NCI-H1092 (cell line): Measurements from ENCODE around the gene MED22.
"Not testable (repeated sequence)": the region's sequence is repeated elsewhere in the genome, so short reads cannot be mapped to it uniquely, and the experiment has no call there.

ENCODE experiments used
- DNase-seq: peaks from one replicate; lab custom pipeline; 2025; lab: John Stamatoyannopoulos, UW

MED22 gene

GRCh38 chr9:133334888-133335287 lies 13.0 kb downstream of the MED22 start:
- not testable (repeated sequence) for DNase-seq

GRCh38 chr9:133334161-133334560 lies 13.8 kb downstream of the MED22 start:
- no peak for DNase-seq

GRCh38 chr9:133333566-133333965 lies 14.4 kb downstream of the MED22 start:
- DNase-seq, result no peak

- no peak for DNase-seq
Observed at GRCh38 chr9:133333011-133333410, 14.9 kb downstream of the MED22 start.

DNA sequence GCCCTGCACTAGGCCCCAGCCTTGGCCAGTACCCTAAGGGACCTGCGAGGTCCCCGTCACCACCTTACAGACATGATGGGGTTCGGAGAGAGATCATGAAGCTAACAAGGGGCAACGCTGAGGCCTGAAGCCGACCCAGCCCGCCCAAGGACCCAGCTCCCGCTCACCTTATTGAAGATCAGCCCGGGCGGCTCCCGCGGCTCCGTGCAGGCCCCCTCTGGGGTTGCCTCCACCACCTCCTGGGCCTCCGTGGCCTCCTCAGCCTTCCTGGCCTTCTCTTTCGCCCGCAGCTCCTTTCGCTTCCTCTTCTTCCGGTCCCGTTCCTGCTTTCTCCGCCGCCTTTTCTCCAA lies 15.6 kb downstream of the MED22 start:
- DNase-seq, result no peak

- no peak for DNase-seq
Observed at GRCh38 chr9:133331641-133332380, 16.1 kb downstream of the MED22 start.

GRCh38 chr9:133331221-133331620 lies 16.7 kb downstream of the MED22 start:
- DNase-seq, result no peak

DNA sequence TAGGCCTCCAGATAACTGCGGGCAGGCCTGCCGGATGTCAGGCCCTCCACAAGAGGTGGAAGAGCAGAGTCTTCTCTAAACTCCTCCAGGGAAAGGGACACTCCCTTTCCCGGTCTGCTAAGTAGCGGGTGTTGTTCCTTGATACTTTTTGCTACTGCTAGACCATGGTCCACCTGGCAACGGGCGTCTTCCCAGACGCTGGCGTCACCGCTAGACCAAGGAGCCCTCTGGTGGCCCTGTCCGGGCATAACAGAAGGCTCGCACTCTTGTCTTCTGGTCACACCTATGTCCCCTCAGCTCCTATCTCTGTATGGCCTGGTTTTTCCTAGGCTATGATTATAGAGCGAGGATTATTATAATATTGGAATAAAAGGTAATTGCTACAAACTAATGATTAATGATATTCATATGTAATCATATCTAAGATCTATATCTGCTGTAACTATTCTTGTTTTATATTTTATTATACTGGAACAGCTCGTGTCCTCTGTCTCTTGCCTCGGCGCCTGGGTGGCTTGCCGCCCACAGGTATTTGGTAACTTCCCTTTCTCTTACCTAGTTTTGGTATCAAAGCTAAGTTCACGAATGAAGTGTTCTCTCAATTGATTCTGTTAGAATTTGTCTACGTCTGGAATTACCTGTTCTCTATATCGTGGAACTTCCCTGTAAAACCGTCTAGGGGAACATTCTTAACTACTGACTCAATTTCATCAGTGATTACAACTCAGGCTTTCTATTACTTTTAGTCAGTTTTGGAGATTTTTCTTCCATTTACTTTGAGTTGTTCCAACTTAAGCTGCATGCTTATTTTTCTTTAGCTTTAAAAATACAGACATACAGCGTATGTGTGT lies 18.4 kb downstream of the MED22 start:
- not testable (repeated sequence) for DNase-seq

DNA sequence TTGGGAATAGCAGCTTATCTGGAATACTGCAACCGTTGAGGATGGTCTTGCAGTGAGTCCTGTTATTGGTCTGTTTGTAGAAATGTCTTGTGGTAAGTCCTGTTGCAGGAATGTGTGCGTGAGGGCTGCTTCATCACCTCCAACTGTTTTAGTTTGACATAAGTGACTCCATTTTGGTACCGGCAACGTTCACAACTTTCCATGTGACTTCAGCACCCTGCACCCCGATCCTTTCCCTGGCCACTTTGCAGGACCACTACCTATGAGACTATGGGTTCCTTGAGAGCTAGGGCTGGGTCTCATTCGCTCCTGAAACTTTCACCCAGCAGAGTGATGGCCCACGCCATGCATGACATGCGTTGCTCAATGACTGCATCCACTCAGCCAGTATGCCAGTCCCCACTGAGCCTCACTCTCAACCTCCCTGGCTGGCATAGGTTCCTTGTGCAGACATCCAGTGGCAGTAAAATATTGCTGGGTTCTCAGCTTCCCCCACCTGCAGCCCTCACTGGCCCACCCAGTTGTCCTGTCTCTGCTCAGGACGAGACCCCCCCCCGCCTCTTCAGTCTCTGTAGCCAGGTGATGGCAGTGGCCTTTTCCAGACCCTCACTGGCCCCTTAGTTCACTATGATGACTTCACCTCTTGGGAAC lies 20.0 kb downstream of the MED22 start:
- no peak for DNase-seq

GRCh38 chr9:133327021-133327420 lies 20.9 kb downstream of the MED22 start:
- DNase-seq, result not testable (repeated sequence)

GRCh38 chr9:133323991-133324703 lies 23.8 kb downstream of the MED22 start:
- no peak for DNase-seq

GRCh38 chr9:133323211-133323610 lies 24.7 kb downstream of the MED22 start:
- no peak for DNase-seq

DNA sequence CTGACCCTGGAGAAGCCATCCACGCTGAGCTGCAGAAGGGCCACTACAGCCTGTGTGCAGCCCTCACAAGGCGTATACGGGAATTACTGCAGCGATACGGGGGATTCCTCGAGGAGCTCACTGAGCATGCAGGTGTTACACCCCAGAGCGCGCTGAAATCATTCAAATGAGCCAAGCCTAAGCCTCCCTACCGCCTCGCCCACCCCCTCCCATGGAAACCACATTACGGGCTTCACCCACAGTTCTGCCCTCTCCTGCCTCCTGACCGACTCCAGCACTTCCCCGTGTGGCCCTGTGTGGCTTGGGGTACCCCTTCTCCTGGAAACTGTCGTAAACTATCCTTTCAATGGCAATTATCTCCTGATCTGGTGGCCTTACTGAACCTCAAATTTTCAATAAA lies 25.2 kb downstream of the MED22 start:
- no peak for DNase-seq

DNA sequence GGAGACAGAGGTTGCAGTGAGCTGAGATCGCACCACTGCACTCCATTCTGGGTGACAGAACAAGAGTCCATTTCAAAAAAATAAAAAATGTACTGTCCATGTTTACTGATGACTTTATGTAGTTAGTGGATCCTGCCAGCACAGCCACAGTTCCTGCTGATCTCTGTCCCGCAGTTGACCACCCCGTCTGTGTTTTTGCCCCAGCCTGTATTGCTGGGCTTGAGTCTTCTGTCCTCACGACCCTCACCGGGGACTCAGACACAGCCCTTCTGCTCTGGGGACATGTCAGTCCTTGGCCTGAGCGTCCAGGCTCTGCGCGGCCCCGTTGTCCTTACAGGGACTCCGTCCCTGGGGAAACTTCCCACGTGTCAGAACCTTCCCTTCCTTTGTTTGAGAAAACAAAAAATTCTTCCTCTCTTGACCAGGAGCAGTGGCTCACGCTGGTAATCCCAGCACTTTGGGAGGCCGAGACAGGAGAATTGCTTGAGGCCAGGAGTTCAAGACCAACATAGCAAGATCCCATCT lies 26.5 kb downstream of the MED22 start:
- no peak for DNase-seq

DNA sequence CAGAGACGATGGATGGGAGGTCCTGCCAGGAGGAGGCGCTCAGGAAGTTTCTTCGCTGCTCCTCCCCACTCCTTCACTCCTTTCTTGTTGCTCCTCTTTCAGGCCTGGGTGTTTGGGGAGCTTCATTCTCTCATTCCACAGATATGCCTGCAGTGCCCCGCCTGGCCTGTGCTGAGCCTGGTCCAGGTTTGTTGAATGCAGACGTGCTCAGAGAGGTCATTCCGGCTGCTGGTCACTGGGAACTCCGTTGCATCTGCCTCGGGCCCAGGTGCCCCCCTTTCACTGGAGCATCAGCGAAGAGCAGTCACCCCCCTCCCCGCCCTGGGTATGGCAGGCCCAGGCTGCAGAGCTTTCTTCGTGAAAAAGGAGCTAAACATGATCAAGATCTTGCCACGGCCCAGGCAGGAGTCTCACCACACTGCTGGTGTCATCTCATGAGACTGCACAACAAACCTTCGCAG lies 27.5 kb downstream of the MED22 start:
- no peak for DNase-seq

DNA sequence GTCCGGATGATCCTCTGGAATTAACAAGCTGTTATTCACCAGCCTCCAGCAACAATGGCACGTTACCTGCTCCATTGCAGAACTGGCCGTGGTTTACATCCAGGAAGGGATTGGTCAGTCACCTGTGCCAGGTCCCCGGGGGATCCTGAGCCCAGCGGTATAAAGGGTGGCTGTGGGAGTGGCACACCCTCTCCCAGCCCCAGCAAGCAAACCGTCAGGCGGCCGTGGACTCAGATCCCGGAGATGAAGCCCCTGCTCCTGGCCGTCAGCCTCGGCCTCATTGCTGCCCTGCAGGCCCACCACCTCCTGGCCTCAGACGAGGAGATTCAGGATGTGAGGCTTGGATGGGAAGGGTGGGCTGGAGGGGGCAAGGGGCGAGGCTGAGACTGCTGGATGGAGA lies 30.4 kb downstream of the MED22 start:
- DNase-seq, result not testable (repeated sequence)

GRCh38 chr9:133315997-133316396 lies 31.9 kb downstream of the MED22 start:
- no peak for DNase-seq

GRCh38 chr9:133309608-133310007 lies 38.3 kb downstream of the MED22 start:
- no peak for DNase-seq

DNA sequence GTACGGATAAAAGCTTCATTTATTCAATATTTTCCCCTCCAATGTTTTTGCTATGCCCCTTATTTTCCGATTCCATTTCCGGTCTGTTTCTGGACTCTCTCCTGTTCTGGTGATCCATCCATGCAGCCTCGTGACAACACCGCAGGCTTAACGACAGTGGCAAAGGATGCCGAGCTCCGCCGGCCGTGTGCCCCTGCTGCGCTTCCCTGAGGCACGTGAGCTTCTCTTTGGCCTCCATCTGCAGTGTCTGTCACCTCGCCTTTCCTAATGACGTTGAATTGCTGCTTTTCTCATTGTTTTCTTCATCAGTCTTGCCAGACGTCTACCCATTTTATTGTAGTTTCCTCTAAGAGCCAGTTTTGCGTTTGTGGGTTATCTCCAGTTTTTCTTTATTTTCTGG lies 40.6 kb downstream of the MED22 start:
- no peak for DNase-seq

- DNase-seq, result no peak
Observed at GRCh38 chr9:133306242-133307204, 41.4 kb downstream of the MED22 start.

DNA sequence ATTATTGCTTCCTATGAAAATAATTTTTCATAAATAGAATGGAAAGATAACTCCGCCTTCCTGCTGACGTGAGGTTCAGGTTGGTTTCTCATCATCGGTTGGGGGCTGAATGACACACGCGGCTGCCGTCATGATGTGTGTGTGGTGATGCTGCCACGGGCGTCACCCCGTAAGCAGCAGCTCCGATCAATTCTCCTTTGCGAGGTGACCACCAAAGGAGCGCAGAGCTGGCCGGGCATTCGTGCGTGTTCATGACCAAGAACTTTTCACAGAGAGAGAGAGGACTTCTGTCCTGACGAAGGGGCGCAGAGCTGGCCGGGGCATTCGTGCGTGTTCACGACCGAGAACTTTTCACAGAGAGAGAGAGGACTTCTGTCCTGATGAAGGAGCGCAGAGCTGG lies 42.2 kb downstream of the MED22 start:
- DNase-seq, result no peak
